ENCODE results near the gene CRACDL.

GRCh38 chr2:98917031-98917471 is 19.0 kb downstream of the CRACDL start:
- no peak for TF ChIP-seq REST (IDR thresholded peaks at IDR 0.05; ENCODE audit: low read depth)
- TF ChIP-seq EP300 (IDR thresholded peaks at IDR 0.05; ENCODE audit: borderline replicate concordance): no peak
- TF ChIP-seq EGR1 (IDR thresholded peaks at IDR 0.05): no peak
- TF ChIP-seq FOXM1 (IDR thresholded peaks at IDR 0.05; ENCODE audit: borderline replicate concordance, low read depth): no peak
- TF ChIP-seq CREB1 (IDR thresholded peaks at IDR 0.05; ENCODE audit: low read depth): no peak
- no peak for TF ChIP-seq RAD21 (IDR thresholded peaks at IDR 0.05; ENCODE audit: low read depth)
- no peak for TF ChIP-seq CEBPB (IDR thresholded peaks at IDR 0.05)
- TF ChIP-seq TCF12 (IDR thresholded peaks at IDR 0.05; ENCODE audit: low read depth): no peak
- TF ChIP-seq TAF1 (IDR thresholded peaks at IDR 0.05; ENCODE audit: low read depth): no peak
- TF ChIP-seq MAX (IDR thresholded peaks at IDR 0.05): no peak
- no peak for TF ChIP-seq ZBTB7A (IDR thresholded peaks at IDR 0.05; ENCODE audit: low read depth)
- TF ChIP-seq YY1 (IDR thresholded peaks at IDR 0.05; ENCODE audit: low read depth): no peak
